Esophagus muscularis mucosa (tissue), 4 donors: ENCODE data around the gene CLNK. TPM values are rescaled to one million over a fixed set of nuclear protein-coding genes. Genes with fewer than 3 reads are reported as not detected.

Experiments
- DNase-seq: peaks from one replicate; pipeline ENCODE4 v3.0.0-alpha.2; 2017; ENCODE audit errors: extremely low spot score
- H3K27ac ChIP-seq, 4 donors: fragments of 200-600 bp; sonication (generic); replicated peaks in 1 of 4; 1 replicate in 3 of 4; 2 replicates in 1 of 4; pipeline ENCODE4 v1.5.1; 2016 to 2019; ENCODE audit warnings: mild to moderate bottlenecking in 1 of 4
- H3K27me3 ChIP-seq, 4 donors: fragments of 200-600 bp; sonication (generic); one replicate each; pipeline versions ENCODE4 v1.5.1 to v1.6.0; 2016 to 2019
- H3K36me3 ChIP-seq, 4 donors: fragments of 200-600 bp; sonication (generic); one replicate each; pipeline ENCODE4 v1.5.1; 2016 to 2019
- H3K4me1 ChIP-seq, 4 donors: fragments of 200-600 bp; sonication (generic); one replicate each; pipeline ENCODE4 v1.5.1; 2016 to 2019
- H3K4me3 ChIP-seq, 4 donors: fragments of 200-600 bp; sonication (generic); 1 replicate in 2 of 4; 2 replicates in 2 of 4; pipeline ENCODE4 v1.5.1; 2016 to 2019; ENCODE audit warnings: mild to moderate bottlenecking in 4 of 4, moderate library complexity in 1 of 4
- H3K9me3 ChIP-seq, 4 donors: fragments of 200-600 bp; sonication (generic); 1 replicate in 3 of 4; 2 replicates in 1 of 4; pipeline ENCODE4 v1.5.1; 2016 to 2019
- CTCF ChIP-seq, 3 experiments: fragments of 200-600 bp in 2 of 3; fragments of 450-650 bp in 1 of 3; sonication (generic) in 2 of 3; IDR thresholded peaks; one replicate each; pipeline ENCODE4 v1.5.1; 2017 to 2019; ENCODE audit warnings: antibody characterized with exemption in 3 of 3, mild to moderate bottlenecking in 2 of 3, moderate library complexity in 1 of 3
- EP300 ChIP-seq: sonication (generic); formaldehyde crosslinking; IDR thresholded peaks from one replicate; pipeline ENCODE4 v1.6.1; 2017; ENCODE audit warnings: antibody characterized with exemption
- POLR2A ChIP-seq: fragments of 450-650 bp; IDR thresholded peaks from one replicate; pipeline ENCODE4 v1.6.1; 2017; ENCODE audit warnings: antibody characterized with exemption, moderate library complexity, mild to moderate bottlenecking, low read depth
- POLR2AphosphoS5 ChIP-seq, 2 donors: sonication (generic); formaldehyde crosslinking; IDR thresholded peaks; one replicate each; pipeline ENCODE4 v1.6.1; 2017; ENCODE audit warnings: antibody characterized with exemption in 2 of 2
- WGBS: methylation state at CpG from one replicate; pipeline ENCODE4 v1.1.5; 2018; 5-methylcytosine and 5-hydroxymethylcytosine counted together
- intact Hi-C: fragments of 100-400 bp; cut with DNase I; formaldehyde crosslinking; loops from one replicate; pipeline ENCODE4 v1.15.1; 2023
- total RNA-seq, 4 donors: library from RNA; depleted of rRNA; stranded (reverse); fragments of >200 nt; gene quantifications; one replicate each; pipeline versions ENCODE4 v1.1.0 to v1.2.1, GENCODE V29; 2016

Gene CLNK
- total RNA-seq, 4 donors from 2014 or later = not detected

- intact Hi-C loops = no loop called here
- Histone ChIP-seq H3K27me3 (peaks cover 0 to 9% (median 0%) of the 10 kb centered on the region in 4 donors), H3K36me3 (no peaks in the 10 kb centered on the region), H3K27ac (no peak overlapping the region), H3K9me3 (no peaks in the 10 kb centered on the region), H3K4me3 (no peak overlapping the region), H3K4me1 (no peaks in the 10 kb centered on the region)
- no peak for DNase-seq
- WGBS = 59% methylated on average over 4 of the region's 4 CpGs
- no peak for TF ChIP-seq POLR2AphosphoS5 (IDR thresholded peaks at IDR 0.05)
- no peak for TF ChIP-seq CTCF (IDR thresholded peaks at IDR 0.05)
- no peak for TF ChIP-seq POLR2A
- no peak for TF ChIP-seq EP300
Measured at GRCh38 chr4:10496200-10496599, 188.4 kb downstream of the CLNK start.

- peaks cover 0 to 9% (median 0%) of the 10 kb centered on the region in 4 donors for H3K27me3 ChIP-seq
- WGBS = 85% methylated on average over 8 of the region's 8 CpGs
- no peak for TF ChIP-seq CTCF (IDR thresholded peaks at IDR 0.05)
- no peak for TF ChIP-seq EP300
- TF ChIP-seq POLR2A = no peak
- TF ChIP-seq POLR2AphosphoS5 (IDR thresholded peaks at IDR 0.05) = no peak
- no peak for DNase-seq
- H3K4me1 ChIP-seq = no peaks in the 10 kb centered on the region
- no peak overlapping the region for H3K4me3 ChIP-seq
- intact Hi-C loops = no loop called here
- H3K9me3 ChIP-seq = no peaks in the 10 kb centered on the region
- no peak overlapping the region for H3K27ac ChIP-seq
- no peaks in the 10 kb centered on the region for H3K36me3 ChIP-seq
Measured at GRCh38 chr4:10495651-10496050, 188.9 kb downstream of the CLNK start.

GRCh38 chr4:10492464-10492863 lies 192.1 kb downstream of the CLNK start:
- no peak for DNase-seq
- Histone ChIP-seq H3K4me1 (no peaks in the 10 kb centered on the region), H3K27me3 (peaks cover 0 to 13% (median 0%) of the 10 kb centered on the region in 4 donors), H3K27ac (no peak overlapping the region), H3K36me3 (no peaks in the 10 kb centered on the region), H3K4me3 (no peak overlapping the region), H3K9me3 (no peaks in the 10 kb centered on the region)
- TF ChIP-seq CTCF (IDR thresholded peaks at IDR 0.05) (no peak), EP300 (no peak), POLR2AphosphoS5 (IDR thresholded peaks at IDR 0.05) (no peak), POLR2A (no peak)
- intact Hi-C loops = no loop called here
- WGBS = 53% methylated on average over 11 of the region's 11 CpGs

GRCh38 chr4:10491401-10491800 lies 193.2 kb downstream of the CLNK start:
- Histone ChIP-seq H3K27me3 (peaks cover 0 to 13% (median 0%) of the 10 kb centered on the region in 4 donors), H3K9me3 (no peaks in the 10 kb centered on the region), H3K4me1 (no peaks in the 10 kb centered on the region), H3K36me3 (no peaks in the 10 kb centered on the region), H3K4me3 (no peak overlapping the region), H3K27ac (no peak overlapping the region)
- 76% methylated on average over 3 of the region's 3 CpGs for WGBS
- TF ChIP-seq EP300 = no peak
- TF ChIP-seq POLR2AphosphoS5 (IDR thresholded peaks at IDR 0.05) = no peak
- TF ChIP-seq CTCF (IDR thresholded peaks at IDR 0.05) = no peak
- no peak for TF ChIP-seq POLR2A
- intact Hi-C loops = no loop called here
- no peak for DNase-seq

GRCh38 chr4:10490996-10491395 lies 193.6 kb downstream of the CLNK start:
- H3K36me3 ChIP-seq = no peaks in the 10 kb centered on the region
- DNase-seq = no peak
- H3K27me3 ChIP-seq = peaks cover 0 to 13% (median 0%) of the 10 kb centered on the region in 4 donors
- no peaks in the 10 kb centered on the region for H3K4me1 ChIP-seq
- no peak overlapping the region for H3K27ac ChIP-seq
- H3K9me3 ChIP-seq = no peaks in the 10 kb centered on the region
- WGBS = 89% methylated on average over 5 of the region's 5 CpGs
- no peak for TF ChIP-seq POLR2A
- TF ChIP-seq CTCF (IDR thresholded peaks at IDR 0.05) = no peak
- no peak for TF ChIP-seq POLR2AphosphoS5 (IDR thresholded peaks at IDR 0.05)
- TF ChIP-seq EP300 = no peak
- no peak overlapping the region for H3K4me3 ChIP-seq
- intact Hi-C loops = no loop called here
